Activated CD8-positive, alpha-beta memory T cell treated with anti-CD3 and anti-CD28 coated beads, Interleukin-2, amount 50 U/mL, for 48 hours (primary cell): ENCODE data around the gene THAP4.

Source experiments
- DNase-seq: peaks from one replicate; pipeline ENCODE4 v3.0.0-alpha.2; 2020

The THAP4 gene

GRCh38 chr2:241561832-241562231, 75.1 kb downstream of the THAP4 start:
- DNase-seq: no peak

GRCh38 chr2:241560883-241561474, 76.0 kb downstream of the THAP4 start:
- DNase-seq: no peak

- DNase-seq: no peak
Observed at GRCh38 chr2:241560162-241560882, 76.6 kb downstream of the THAP4 start.

GRCh38 chr2:241559323-241560161, 77.4 kb downstream of the THAP4 start:
- no peak for DNase-seq

GRCh38 chr2:241558532-241559322, 78.2 kb downstream of the THAP4 start, which contains the start of gene BOK:
BOK (plus strand) TSS chr2:241558745; CDS start chr2:241559484, 739 bp downstream.
- DNase-seq: no peak

- no peak for DNase-seq
Observed at GRCh38 chr2:241556746-241557145, 80.2 kb downstream of the THAP4 start.

- no peak for DNase-seq
Observed at GRCh38 chr2:241555711-241556110, 81.2 kb downstream of the THAP4 start.

- no peak for DNase-seq
Observed at GRCh38 chr2:241554610-241555322, 82.2 kb downstream of the THAP4 start.

- no peak for DNase-seq
Observed at GRCh38 chr2:241553981-241554380, 83.0 kb downstream of the THAP4 start.

- no peak for DNase-seq
Observed at GRCh38 chr2:241553512-241553830, 83.5 kb downstream of the THAP4 start.

- no peak for DNase-seq
Observed at GRCh38 chr2:241551998-241552737, 84.8 kb downstream of the THAP4 start.

- DNase-seq: peak; percentile 42
Observed at GRCh38 chr2:241551599-241551997, 85.4 kb downstream of the THAP4 start.

GRCh38 chr2:241550616-241551580, 86.1 kb downstream of the THAP4 start:
- peak; percentile 45 for DNase-seq

- no peak for DNase-seq
Observed at GRCh38 chr2:241548451-241548835, 88.5 kb downstream of the THAP4 start.

- DNase-seq: no peak
Observed at GRCh38 chr2:241547781-241548450, 89.0 kb downstream of the THAP4 start.

GRCh38 chr2:241546771-241547498, 90.0 kb downstream of the THAP4 start:
- DNase-seq: no peak

GRCh38 chr2:241545523-241546473, 91.2 kb downstream of the THAP4 start:
- no peak for DNase-seq

GRCh38 chr2:241545106-241545505, 91.9 kb downstream of the THAP4 start:
- no peak for DNase-seq
